BJ (cell line): ENCODE results near the gene RHEB. TPM values are rescaled to one million over a fixed set of nuclear protein-coding genes. Genes with fewer than 3 reads are reported as not detected.

ENCODE experiments used
- polyA plus RNA-seq: library from polyadenylated mRNA; depleted of rRNA; stranded (reverse); fragments of >200 nt; gene quantifications from 2 replicates; pipeline ENCODE4 v1.2.3, GENCODE V29; 2011; rRNA removed
- small RNA-seq: library from RNA; depleted of rRNA; stranded (forward); fragments of <200 nt; gene quantifications from one replicate; pipeline ENCODE3, GENCODE V24; 2012; ENCODE audit warnings: low replicate concordance, low read depth; ENCODE audit not compliant: insufficient read length

Gene RHEB
- polyA plus RNA-seq, 1 experiment, result 45.4 TPM

Small RNAs within 50 kb of the gene (small RNA-seq; reads per million reads assigned to genes)
- gene MIR3907 (not detected), gene RN7SL76P (not detected)

Other genes with a start within 250 kb of the RHEB start
- gene NUB1, start 178.1 kb downstream of the RHEB start, polyA plus RNA-seq, result 44.5 and 46.3 TPM in 2 replicates
- gene WDR86, start 109.9 kb downstream of the RHEB start, polyA plus RNA-seq, result 0.04 TPM in 1 of 2 replicates, not detected in the other
- 0.07 and 0.10 TPM in 2 replicates for gene CRYGN, start 79.8 kb downstream of the RHEB start, polyA plus RNA-seq